HG03108 (cell line): ENCODE results near the gene E2F1.
"Not testable (repeated sequence)": the region's sequence is repeated elsewhere in the genome, so short reads cannot be mapped to it uniquely, and the experiment has no call there.

Experiments used
- ATAC-seq: cut with Tn5 transposase; IDR thresholded peaks from one replicate; pipeline ENCODE4 v1.9.1; 2021; ENCODE audit warnings: moderate library complexity; ENCODE audit not compliant: unreplicated experiment

The E2F1 gene

GRCh38 chr20:33646191-33646590 lies 40.0 kb downstream of the E2F1 start:
- no peak for ATAC-seq

- no peak for ATAC-seq
These were observed 40.8 kb downstream of the E2F1 start for GRCh38 chr20:33645396-33645795.

GRCh38 chr20:33645072-33645358 lies 41.2 kb downstream of the E2F1 start:
- ATAC-seq, result no peak

- ATAC-seq, result no peak
These were observed 41.7 kb downstream of the E2F1 start for GRCh38 chr20:33644313-33645071.

DNA sequence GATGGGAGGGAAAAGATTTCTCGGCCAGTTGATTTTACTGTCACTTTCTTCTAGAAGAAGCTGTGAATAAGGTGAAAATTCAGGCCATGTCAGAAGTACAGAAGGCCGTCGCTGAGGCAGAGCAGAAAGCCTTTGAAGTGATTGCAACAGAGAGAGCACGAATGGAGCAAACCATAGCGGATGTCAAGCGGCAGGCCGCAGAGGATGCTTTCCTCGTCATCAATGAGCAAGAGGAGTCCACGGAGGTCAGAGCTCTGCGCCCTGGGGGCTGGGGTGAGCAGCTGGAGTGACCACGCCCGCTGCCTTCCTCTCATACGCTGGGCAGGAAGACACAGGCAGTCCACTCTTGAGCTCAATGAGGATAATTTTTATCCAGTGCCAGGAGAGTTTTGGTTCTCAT lies 45.9 kb downstream of the E2F1 start:
- ATAC-seq, result no peak

DNA sequence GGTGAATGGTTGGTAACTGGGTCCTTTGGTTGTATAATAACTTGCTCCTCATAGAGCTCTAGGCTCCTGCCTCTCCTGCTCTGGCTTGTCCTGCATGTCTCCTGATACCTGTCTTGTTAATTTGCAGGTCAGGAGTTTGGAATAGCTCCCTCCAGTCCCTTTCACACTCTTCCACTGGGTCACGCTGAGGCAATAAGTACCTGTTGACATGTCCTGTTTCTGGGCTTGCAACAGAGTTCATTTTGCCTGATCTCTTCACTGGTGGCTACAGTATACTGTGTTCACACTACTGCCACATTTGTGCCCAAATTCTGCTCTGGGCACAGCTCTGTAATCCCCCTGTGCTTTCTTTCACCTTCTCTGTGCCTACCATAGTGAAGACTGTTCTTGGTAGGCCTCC lies 49.4 kb downstream of the E2F1 start:
- ATAC-seq, result no peak

DNA sequence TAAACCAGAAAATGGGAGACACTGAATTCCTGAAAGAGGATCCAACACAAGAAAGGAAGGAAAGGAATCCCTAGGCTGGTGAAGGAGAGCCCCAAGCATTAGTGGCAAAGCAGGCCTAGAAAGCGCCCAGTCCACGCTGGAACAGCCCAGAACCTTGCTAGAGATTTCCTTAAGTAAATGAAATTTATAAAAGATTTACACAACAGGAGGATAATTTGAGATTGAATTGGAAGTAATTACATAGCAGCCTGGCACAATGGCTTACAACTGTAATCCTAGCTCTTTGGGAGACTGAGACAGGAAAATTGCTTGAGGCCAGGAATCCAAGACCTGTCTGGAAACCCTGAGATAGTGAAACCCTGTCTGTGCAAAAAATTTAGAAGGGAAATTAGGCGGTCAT lies 50.8 kb downstream of the E2F1 start:
- ATAC-seq, result no peak

GRCh38 chr20:33631910-33632309 lies 54.3 kb downstream of the E2F1 start:
- ATAC-seq, result not testable (repeated sequence)

DNA sequence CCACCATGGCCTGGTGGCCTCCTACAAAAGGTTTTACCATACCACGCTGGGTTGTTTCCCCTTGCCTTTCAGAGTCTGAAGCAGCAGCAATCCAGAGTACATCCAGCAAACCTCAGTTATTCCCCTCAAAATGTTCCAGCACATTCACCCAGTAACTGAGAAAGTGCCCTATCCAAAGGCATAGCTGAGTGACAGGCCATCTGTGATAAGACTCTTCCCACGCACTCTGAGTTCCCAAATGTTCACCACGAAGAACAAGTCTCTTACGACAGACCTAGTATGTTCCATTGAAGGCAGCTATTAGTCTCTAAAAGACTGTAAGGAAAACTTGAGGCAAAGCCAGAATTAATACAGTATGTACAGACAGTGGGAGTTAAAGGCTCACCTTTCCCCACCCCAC lies 55.7 kb downstream of the E2F1 start:
- ATAC-seq, result no peak

DNA sequence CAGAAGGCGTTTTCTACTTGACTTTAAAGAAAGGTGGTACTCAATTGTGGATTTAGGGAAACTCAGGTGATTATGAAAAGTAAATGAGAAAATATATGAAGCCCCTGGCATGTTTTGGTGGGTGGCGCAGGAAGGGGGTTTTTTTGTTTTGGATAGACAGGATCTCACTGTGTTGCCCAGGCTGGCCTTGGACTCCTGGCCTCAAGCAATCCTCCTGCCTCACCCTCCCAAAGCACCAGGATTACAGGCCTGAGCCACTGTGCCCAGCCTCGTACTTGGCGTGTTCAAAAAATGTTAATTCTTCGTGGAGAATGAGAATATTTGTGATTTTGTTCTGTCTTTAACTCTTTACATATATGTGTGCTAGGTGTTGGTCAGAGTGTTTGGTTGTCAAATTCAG lies 56.2 kb downstream of the E2F1 start:
- no peak for ATAC-seq

- ATAC-seq, result no peak
These were observed 56.7 kb downstream of the E2F1 start for GRCh38 chr20:33629533-33629932.

DNA sequence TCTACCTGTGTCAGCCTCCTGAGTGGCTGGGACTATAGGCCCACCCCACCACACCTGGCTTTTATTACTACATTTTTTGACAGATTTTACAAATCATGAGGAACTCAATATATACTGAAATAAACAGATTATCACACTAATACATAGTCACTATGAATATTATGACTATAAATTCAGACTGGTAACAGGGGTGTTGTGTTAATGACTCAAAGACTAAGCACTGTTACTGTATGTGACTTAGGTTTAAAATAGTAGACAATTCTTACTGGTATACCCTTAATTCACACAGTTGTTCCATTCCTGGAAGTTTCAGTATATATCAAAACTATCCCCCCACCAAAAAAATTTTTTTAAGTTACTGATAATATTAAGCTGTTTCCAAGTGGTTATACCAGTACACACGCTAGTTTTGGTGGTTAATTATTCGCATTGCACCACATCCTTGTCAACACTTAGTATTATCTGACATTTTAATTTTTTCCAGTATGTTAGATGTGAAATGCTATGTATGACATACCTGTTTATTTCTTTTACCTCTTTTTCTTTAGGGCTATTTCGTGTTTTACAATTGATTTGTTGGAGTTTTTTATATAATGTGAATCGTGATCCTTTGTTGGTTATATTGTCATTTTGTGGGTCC lies 58.5 kb downstream of the E2F1 start:
- no peak for ATAC-seq

GRCh38 chr20:33626190-33626589 lies 60.0 kb downstream of the E2F1 start:
- no peak for ATAC-seq
